Mucosa of stomach (tissue), 1 donor: ENCODE results near the gene TNRC18.

ENCODE experiments used
- H3K27me3 ChIP-seq: one replicate; pipeline ENCODE4 v1.7.0; 2013; ENCODE audit warnings: mild to moderate bottlenecking, low read length; ENCODE audit not compliant: control insufficient read depth, insufficient read depth
- H3K36me3 ChIP-seq: one replicate; pipeline ENCODE4 v1.7.0; 2013; ENCODE audit warnings: low read length; ENCODE audit not compliant: control insufficient read depth, insufficient read depth
- H3K4me1 ChIP-seq: one replicate; pipeline ENCODE4 v1.7.0; 2013; ENCODE audit warnings: mild to moderate bottlenecking, low read length; ENCODE audit not compliant: control insufficient read depth, insufficient read depth
- H3K4me3 ChIP-seq: one replicate; pipeline ENCODE4 v1.7.0; 2013; ENCODE audit warnings: low read length
- H3K9ac ChIP-seq: one replicate; pipeline ENCODE4 v1.7.0; 2013; ENCODE audit warnings: mild to moderate bottlenecking, low read length, moderate library complexity
- H3K9me3 ChIP-seq: one replicate; pipeline ENCODE4 v1.7.0; 2013; ENCODE audit warnings: mild to moderate bottlenecking, low read length, moderate library complexity; ENCODE audit not compliant: control insufficient read depth
- donor health status: Pancreatic carcinoma.

Gene TNRC18

GRCh38 chr7:5359344-5359743 is 64.3 kb downstream of the TNRC18 start:
- Histone ChIP-seq H3K27me3 (no peaks in the 10 kb centered on the region), H3K4me3 (no peak overlapping the region), H3K9me3 (no peaks in the 10 kb centered on the region), H3K4me1 (peaks cover 14% of the 10 kb centered on the region), H3K36me3 (peaks cover 17% of the 10 kb centered on the region), H3K9ac (no peak overlapping the region)

DNA sequence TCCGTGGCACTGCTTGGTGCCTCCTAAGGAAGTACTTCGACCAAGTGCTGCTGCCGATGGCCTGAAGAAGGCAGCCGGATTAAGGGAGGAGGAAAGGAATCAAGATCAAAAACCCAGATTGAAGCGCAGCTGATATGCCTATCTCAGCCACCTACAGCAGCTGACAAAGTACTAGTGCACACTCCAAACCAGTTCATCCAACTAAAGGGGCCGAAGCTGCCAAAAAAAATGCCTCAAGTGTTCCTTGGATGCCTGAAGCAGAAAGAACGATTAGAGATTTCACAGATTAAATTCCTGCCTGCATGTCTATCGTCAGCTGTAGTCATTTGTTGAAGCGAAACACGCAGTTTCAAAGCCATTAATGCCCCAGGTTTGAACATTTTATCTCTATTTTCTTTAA is 65.7 kb downstream of the TNRC18 start:
- Histone ChIP-seq H3K9ac (no peak overlapping the region), H3K4me3 (no peak overlapping the region), H3K27me3 (no peaks in the 10 kb centered on the region), H3K36me3 (peaks cover 17% of the 10 kb centered on the region), H3K4me1 (peaks cover 15% of the 10 kb centered on the region), H3K9me3 (no peaks in the 10 kb centered on the region)

DNA sequence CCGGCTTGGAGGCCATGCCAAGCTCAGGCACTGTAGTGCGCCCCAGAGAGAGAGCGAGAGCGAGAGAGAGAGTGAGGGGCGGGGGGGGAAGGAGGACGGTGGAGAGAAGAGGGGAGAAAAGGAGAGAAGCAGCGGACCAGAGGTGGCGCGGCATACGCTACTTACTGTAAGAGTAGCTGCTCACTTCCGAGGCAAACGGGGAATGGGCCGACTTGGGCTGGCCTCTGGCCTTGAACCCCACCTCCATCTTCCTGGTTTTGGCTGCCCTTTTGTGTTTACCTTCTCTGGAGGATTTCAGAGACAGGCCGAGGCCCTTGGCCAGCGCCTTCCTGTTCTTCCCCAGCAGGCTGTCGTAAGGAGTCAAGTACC is 66.9 kb downstream of the TNRC18 start:
- Histone ChIP-seq H3K4me1 (peaks cover 15% of the 10 kb centered on the region), H3K27me3 (no peaks in the 10 kb centered on the region), H3K4me3 (no peak overlapping the region), H3K9me3 (no peaks in the 10 kb centered on the region), H3K36me3 (peaks cover 11% of the 10 kb centered on the region), H3K9ac (no peak overlapping the region)

DNA sequence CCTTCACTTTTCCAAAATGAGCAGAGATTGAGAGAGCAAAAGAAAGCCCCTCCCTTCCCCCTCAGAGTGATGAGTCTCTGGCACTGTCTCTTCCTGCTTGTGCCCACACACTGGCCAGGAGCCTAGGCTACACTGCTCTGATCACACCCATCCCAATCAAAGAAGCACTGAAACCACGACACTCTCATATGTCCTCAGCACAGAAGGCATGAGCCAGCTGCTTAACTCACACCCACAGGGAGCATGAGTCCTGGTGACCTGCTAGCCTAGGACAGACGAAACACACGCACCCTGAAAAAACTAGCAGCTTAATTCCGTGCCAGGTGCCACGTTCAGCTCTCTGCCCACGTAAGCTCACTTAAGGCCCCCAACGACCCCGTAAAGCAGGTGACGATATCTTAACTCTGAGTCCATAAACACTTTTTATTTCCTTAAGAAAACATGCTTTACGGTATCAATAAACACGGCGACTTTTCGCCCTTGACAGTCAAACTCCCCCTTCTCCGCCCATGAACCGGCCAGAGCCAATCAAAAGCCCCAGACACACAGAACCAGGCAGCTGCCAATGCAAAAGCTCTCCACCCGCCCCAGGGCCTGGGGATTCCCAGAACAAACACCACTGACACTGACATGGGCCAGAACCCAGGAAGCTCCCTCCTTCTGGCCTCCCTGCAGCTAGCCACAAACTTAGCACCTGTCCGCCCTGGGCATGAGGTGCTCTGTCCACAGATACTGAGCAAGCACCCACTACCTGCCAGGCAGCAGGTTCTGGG is 69.0 kb downstream of the TNRC18 start:
- H3K27me3 ChIP-seq: no peaks in the 10 kb centered on the region
- peaks cover 8% of the 10 kb centered on the region for H3K36me3 ChIP-seq
- H3K9ac ChIP-seq: no peak overlapping the region
- peaks cover 15% of the 10 kb centered on the region for H3K4me1 ChIP-seq
- no peaks in the 10 kb centered on the region for H3K9me3 ChIP-seq
- H3K4me3 ChIP-seq: no peak overlapping the region

- Histone ChIP-seq H3K27me3 (no peaks in the 10 kb centered on the region), H3K9me3 (no peaks in the 10 kb centered on the region), H3K9ac (no peak overlapping the region), H3K4me3 (no peak overlapping the region), H3K36me3 (no peaks in the 10 kb centered on the region), H3K4me1 (peaks cover 15% of the 10 kb centered on the region)
Measured at GRCh38 chr7:5352440-5353010, 71.1 kb downstream of the TNRC18 start.

DNA sequence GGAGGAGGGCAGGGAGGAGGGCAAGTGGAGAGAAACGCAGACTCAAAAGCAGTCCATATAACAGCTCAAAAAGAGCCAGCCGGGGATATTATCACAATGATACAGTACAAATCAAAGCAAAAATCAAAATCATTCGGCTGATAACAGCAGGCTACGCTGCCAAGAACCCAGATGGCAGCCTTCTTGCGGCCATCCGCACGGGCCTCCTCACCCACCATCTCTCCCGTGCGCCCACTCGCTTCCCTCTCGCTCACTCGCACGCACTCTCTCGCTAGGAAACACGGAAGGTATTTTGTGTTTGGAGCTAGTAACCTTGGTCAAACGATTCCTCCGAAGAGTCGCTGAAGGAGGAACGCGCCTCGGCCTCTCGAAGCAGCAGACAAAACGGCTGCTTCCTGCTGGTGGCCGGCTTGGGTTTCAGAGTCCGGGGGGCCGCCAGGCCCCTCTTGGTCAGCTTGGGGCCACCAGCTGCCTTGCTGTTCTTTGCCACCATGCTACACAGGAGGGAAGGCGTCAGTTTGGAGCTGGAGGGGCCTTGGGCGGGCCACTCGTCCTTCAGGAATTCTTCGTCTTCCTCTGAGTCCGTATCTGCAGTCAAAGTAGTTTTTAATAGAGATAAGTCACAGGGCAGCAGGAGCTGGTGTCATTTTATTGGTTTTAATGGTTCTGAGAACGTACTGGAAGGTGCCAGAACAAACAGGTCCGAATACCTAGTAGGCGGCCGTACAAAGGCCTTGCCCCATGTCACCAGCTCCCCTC is 71.9 kb downstream of the TNRC18 start:
- H3K36me3 ChIP-seq: no peaks in the 10 kb centered on the region
- H3K4me1 ChIP-seq: peaks cover 15% of the 10 kb centered on the region
- no peaks in the 10 kb centered on the region for H3K9me3 ChIP-seq
- H3K27me3 ChIP-seq: no peaks in the 10 kb centered on the region
- no peak overlapping the region for H3K4me3 ChIP-seq
- H3K9ac ChIP-seq: no peak overlapping the region

DNA sequence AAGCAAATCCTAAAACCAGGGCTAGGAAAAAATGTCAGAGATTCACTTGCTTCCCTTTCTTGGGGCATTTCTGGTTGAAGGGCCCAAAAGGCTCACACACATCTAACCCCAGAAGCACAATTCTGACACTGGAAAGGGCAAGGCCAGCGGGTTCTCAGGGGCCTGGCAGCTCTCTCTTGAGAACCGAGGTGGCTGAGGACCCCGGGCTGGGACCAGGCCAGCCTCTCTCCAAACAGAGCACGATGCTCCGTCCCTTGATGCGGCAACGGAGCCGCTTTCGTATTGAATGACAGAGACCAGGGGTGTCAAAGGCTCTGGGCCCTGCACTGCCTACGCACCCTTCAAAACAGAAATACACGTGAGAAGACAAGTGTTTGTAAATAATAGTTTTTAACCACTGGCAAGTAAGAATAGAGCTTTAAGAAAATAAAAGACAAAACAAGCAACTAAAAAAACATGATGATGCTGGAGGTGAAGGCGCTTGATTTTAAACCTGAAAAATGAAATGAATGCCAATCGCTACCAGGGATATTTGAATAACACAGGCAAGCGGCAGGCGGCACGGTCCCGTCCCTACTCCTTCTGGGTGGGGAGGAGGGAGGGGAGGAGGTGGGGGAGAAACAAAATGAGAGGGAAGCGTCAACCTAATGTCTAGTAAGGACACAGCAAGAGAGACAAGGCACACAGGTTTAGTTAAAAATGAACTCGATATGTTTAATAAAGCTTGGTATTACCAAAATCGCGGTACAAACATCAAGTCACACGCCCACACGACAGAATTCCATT is 72.8 kb downstream of the TNRC18 start:
- H3K36me3 ChIP-seq: no peaks in the 10 kb centered on the region
- H3K4me3 ChIP-seq: no peak overlapping the region
- H3K4me1 ChIP-seq: peaks cover 15% of the 10 kb centered on the region
- H3K27me3 ChIP-seq: no peaks in the 10 kb centered on the region
- no peak overlapping the region for H3K9ac ChIP-seq
- H3K9me3 ChIP-seq: no peaks in the 10 kb centered on the region

DNA sequence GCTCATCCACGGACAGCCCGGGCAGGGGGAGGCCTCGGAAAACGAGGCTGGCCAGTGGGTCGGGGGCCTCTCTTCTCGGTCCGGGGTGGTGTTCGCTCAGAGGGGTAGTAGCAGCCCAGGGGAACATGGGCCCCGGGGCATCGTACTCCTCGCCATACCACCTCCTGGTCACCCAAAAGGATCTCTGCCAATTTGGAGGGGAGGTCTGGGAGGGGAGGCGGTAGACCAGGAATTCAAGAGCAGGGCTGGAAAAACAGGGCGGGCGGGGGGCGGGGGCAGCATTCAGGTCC is 73.5 kb downstream of the TNRC18 start:
- Histone ChIP-seq H3K27me3 (no peaks in the 10 kb centered on the region), H3K4me1 (peaks cover 9% of the 10 kb centered on the region), H3K9me3 (no peaks in the 10 kb centered on the region), H3K9ac (no peak overlapping the region), H3K4me3 (no peak overlapping the region), H3K36me3 (peaks cover under 1% of the 10 kb centered on the region)

DNA sequence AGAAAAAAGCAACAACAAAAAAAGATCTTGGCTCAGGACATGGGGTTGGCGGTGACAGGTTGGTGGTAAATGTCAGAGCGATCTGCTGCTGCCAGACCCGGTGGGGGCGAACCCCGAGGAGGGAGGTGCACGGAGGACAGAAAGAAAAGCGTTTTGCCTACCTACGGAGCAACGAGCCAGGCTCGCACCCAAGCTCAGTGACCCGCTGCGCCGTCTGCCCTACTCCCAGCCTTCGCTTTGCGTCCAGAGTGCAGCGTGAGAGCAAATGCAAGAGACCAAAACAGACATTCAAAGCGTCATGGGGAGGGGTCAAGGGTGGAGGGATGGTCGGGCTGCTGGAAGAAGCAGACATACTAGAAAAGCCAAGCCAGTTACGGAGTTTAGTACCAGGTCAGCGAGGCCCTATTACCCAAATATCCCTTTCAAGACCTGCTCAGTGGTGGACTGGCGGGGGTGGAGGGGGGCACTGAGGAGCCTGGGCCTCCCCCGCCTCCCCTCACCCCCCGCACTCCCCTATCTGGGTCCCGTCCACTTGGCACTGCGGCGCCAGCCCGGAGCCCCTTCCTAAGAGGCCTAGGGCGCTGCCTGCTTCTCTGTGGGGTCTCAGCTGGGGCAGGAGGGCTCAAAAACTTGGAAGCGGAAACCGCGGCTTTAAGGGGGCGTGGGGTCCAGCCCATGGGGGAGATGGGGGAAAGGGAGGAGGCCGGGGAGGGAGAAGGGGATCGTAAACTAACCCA is 74.0 kb downstream of the TNRC18 start:
- Histone ChIP-seq H3K9me3 (no peaks in the 10 kb centered on the region), H3K4me3 (no peak overlapping the region), H3K4me1 (peaks cover 4% of the 10 kb centered on the region), H3K36me3 (peaks cover 6% of the 10 kb centered on the region), H3K27me3 (no peaks in the 10 kb centered on the region), H3K9ac (no peak overlapping the region)

GRCh38 chr7:5349005-5349380 is 74.6 kb downstream of the TNRC18 start:
- no peaks in the 10 kb centered on the region for H3K27me3 ChIP-seq
- H3K36me3 ChIP-seq: peaks cover 12% of the 10 kb centered on the region
- H3K4me1 ChIP-seq: no peaks in the 10 kb centered on the region
- no peaks in the 10 kb centered on the region for H3K9me3 ChIP-seq
- H3K4me3 ChIP-seq: no peak overlapping the region
- H3K9ac ChIP-seq: no peak overlapping the region

GRCh38 chr7:5348134-5349004 is 75.3 kb downstream of the TNRC18 start:
- Histone ChIP-seq H3K27me3 (no peaks in the 10 kb centered on the region), H3K4me3 (no peak overlapping the region), H3K9me3 (no peaks in the 10 kb centered on the region), H3K36me3 (peaks cover 15% of the 10 kb centered on the region), H3K9ac (no peak overlapping the region), H3K4me1 (no peaks in the 10 kb centered on the region)
